Subcutaneous abdominal adipose tissue (tissue), 5 donors: ENCODE results near the gene GOLGA8J.
"Not testable (repeated sequence)": the region's sequence is repeated elsewhere in the genome, so short reads cannot be mapped to it uniquely, and the experiment has no call there.

ENCODE experiments used
- H3K27ac ChIP-seq: one replicate; pipeline ENCODE4 v1.7.0; 2013; ENCODE audit warnings: low read depth, mild to moderate bottlenecking, inconsistent platforms, low read length, moderate library complexity
- H3K27me3 ChIP-seq, 5 donors: one replicate each; pipeline ENCODE4 v1.7.0; 2013; ENCODE audit warnings: low read length in 5 of 5, inconsistent platforms in 1 of 5; ENCODE audit not compliant: control insufficient read depth in 5 of 5, insufficient read depth in 4 of 5
- H3K36me3 ChIP-seq, 5 donors: one replicate each; pipeline ENCODE4 v1.7.0; 2013; ENCODE audit warnings: low read length in 5 of 5; ENCODE audit not compliant: control insufficient read depth in 5 of 5, insufficient read depth in 5 of 5
- H3K4me1 ChIP-seq, 5 donors: one replicate each; pipeline ENCODE4 v1.7.0; 2013; ENCODE audit warnings: low read length in 5 of 5, mild to moderate bottlenecking in 3 of 5, moderate library complexity in 1 of 5; ENCODE audit not compliant: control insufficient read depth in 5 of 5, insufficient read depth in 5 of 5
- H3K4me3 ChIP-seq, 5 donors: one replicate each; pipeline ENCODE4 v1.7.0; 2013; ENCODE audit warnings: low read length in 5 of 5, low read depth in 1 of 5
- H3K9ac ChIP-seq, 5 donors: one replicate each; pipeline ENCODE4 v1.7.0; 2013; ENCODE audit warnings: low read length in 5 of 5, mild to moderate bottlenecking in 4 of 5, moderate library complexity in 3 of 5
- H3K9me3 ChIP-seq, 5 donors: one replicate each; pipeline ENCODE4 v1.7.0; 2013; ENCODE audit warnings: low read length in 5 of 5; ENCODE audit not compliant: control insufficient read depth in 5 of 5
- donor health status: healthy.
- donor health status: healthy.
- donor health status: healthy.
- donor health status: healthy.
- donor health status: healthy.

GOLGA8J gene

DNA sequence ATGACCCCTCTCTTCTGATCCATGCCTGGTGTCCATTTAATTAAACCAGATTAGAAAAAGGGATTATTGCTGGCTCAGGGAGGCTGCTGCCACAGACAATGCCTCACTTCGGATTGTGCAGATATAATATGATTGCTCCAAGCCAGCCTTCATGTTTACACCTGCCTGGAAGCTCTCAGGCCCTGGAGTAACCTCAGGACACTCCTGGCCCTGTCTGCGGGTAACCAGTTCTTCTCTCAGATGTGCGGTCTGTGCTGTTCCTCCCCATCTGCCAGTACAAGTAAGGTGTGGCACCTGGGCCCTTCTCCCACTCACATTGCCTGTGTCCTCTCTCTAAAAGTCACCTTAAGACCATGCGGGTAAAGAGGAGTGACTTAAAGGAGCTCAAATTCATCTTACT, 8.8 kb upstream of the GOLGA8J start:
- H3K27me3 ChIP-seq: peaks cover 0 to 4% (median 0%) of the 10 kb centered on the region in 5 donors
- H3K27ac ChIP-seq: no peak overlapping the region
- no peaks in the 10 kb centered on the region for H3K36me3 ChIP-seq
- no peaks in the 10 kb centered on the region for H3K9me3 ChIP-seq
- peaks cover 0 to 3% (median 0%) of the 10 kb centered on the region in 5 donors for H3K4me1 ChIP-seq
- no peak overlapping the region for H3K9ac ChIP-seq
- no peak overlapping the region for H3K4me3 ChIP-seq

DNA sequence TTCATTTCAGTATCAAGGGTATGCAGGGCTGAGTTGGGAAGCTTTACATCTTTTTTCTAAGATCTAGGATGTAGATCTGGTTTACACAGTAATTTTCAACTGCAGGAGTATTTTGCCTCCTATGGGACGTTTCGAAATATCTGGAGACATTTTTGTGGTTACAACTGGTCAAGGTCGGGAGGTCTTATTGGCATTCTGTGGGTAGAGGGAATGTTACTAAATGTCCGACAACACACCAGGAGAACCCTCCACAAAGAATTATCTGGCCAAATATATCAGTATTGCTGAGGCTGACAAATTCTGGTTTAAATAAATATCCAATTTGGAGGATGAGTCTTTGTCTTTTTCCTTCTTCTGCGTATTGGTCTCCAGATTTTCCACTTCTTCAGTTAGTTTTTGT, 1.9 kb upstream of the GOLGA8J start:
- not testable (repeated sequence) for H3K36me3 ChIP-seq, H3K4me3 ChIP-seq

DNA sequence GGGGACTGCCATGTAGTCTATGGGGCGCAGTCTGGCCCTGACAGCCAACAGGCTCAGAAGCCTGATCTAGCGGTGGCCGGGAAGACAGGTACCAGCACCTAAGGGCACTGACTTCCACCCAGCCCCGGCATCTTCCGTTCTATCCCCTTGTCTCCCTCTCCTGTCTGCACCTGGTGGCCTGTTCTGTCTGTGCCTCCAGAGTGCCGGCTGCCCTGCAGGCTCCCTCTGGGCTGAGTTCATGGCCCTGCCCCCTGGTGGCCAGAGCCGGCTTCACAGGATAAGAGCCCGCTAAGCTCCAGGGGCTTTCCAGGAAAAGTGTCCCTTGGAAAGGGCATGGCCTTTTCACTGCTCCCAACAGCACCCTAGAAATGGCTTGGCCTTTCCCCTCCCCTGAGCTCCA, 15.1 kb downstream of the GOLGA8J start:
- H3K4me3 ChIP-seq, H3K9ac ChIP-seq, H3K4me1 ChIP-seq, H3K27ac ChIP-seq, H3K9me3 ChIP-seq, H3K36me3 ChIP-seq, H3K27me3 ChIP-seq: not testable (repeated sequence)

More for the DNA sequence above, 1.9 kb upstream of the GOLGA8J start:
- H3K27ac ChIP-seq, H3K9me3 ChIP-seq, H3K9ac ChIP-seq, H3K27me3 ChIP-seq, H3K4me1 ChIP-seq: not testable (repeated sequence)

DNA sequence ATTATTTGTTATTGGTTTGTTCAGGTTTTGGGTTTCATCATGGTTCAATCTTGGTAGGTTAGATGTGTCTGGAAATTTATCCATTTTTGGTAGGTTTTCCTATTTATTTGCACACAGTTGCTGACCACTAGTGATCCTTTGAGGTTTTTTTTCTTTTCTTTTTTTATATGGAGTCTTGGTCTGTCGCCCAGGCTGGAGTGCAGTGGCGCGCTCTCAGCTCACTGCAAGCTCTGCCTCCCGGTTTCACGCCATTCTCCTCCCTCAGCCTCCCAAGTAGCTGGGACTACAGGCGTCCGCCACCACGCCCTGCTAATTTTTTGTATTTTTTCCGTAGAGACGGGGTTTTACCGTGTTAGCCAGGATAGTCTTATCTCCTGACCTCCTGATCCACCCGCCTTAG, 20.1 kb downstream of the GOLGA8J start:
- not testable (repeated sequence) for H3K4me1 ChIP-seq, H3K27ac ChIP-seq, H3K9ac ChIP-seq, H3K9me3 ChIP-seq, H3K4me3 ChIP-seq, H3K27me3 ChIP-seq, H3K36me3 ChIP-seq

DNA sequence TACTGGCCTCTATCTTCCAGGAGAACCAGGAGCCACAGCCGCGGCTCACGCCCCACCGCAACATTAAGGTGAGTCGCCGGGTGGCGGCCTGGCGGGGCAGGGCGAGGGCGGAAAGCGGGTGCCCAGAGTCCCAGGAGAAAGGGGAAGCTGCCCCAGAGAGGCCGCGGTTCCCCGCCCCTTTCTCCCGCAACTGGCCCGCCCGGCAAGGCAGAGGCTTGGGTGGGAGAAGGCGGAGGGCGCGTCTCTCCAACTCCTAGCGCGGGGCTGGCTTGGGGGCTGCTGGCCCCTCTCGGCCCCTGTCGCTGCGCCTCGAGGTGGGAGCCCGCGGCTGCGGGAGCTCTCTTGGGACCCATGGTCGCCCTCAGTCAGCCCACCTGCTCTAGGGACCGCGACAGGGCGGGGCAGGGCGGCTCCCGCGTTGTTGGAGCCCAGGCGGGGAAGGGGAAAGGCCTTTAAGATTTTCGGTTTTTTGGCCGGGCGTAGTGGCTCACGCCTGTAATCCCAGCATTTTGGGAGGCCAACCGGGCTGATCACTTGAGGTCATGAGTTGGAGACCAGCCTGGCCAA, 21.3 kb downstream of the GOLGA8J start:
- not testable (repeated sequence) for H3K9ac ChIP-seq, H3K9me3 ChIP-seq, H3K27me3 ChIP-seq, H3K27ac ChIP-seq, H3K36me3 ChIP-seq, H3K4me1 ChIP-seq
- H3K4me3 ChIP-seq: peak overlapping the region in 1 of 5 donors; percentile 61

DNA sequence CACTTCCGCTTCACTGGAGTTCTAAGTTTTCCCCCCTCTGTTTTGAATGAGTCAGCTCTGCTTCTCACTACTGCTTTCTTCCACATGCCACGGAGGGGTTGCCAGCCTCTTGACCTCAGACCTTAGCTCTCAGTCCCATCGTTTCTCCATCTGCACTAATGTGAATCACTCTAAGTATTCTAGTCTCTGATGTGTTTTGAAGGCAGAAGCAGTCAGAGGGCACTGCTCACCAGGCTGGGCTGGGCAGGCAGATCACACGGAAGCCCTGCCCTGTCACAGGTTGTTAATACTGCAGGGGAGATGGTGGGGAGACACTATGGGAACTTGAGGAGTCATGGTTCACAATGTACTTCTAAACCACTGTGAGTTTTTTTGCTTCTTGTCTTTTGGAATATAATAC, 27.8 kb downstream of the GOLGA8J start:
- not testable (repeated sequence) for H3K9me3 ChIP-seq, H3K9ac ChIP-seq, H3K4me1 ChIP-seq, H3K27me3 ChIP-seq, H3K36me3 ChIP-seq, H3K27ac ChIP-seq, H3K4me3 ChIP-seq

DNA sequence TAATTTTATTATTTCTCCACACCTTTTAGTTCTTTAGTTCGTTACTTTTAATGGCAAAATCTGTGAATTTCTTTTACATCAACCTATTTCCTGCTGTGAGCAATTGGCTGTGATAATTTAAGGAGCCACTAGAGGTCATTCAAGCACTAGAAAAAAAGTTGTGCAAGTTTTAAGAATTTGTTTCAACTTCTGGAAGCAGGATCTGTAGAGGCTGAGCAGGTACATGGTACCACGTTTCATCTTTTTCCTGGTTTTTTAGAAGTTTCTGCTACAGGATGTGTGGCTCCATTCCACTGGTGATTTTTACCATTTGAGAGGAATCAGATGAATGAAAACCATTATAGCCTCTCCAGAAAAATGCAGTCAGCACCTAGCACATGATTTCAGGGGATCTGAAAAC, 47.3 kb downstream of the GOLGA8J start:
- H3K36me3 ChIP-seq, H3K27ac ChIP-seq, H3K4me3 ChIP-seq, H3K4me1 ChIP-seq, H3K27me3 ChIP-seq, H3K9ac ChIP-seq, H3K9me3 ChIP-seq: not testable (repeated sequence)

DNA sequence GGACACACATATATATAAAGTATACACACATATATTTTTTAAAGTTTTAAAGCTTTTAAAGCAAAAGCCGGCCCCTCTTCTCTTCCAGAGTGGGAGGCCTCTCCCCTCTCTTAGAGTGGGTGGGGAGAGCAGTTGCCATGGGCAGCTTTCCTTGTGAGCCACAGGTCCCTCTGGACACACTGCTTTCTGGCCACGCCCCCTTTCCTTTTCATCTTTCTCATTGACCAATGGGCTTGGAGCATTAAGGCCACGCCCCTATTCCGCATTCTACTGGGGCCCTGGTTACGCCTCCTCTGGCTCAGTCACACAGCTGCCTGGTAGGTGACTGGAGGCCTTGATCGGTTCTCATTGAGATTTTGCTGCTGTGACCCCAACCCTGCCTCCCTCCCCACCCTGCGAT, 52.0 kb downstream of the GOLGA8J start, which contains the start of gene GOLGA8T:
Gene GOLGA8T, plus strand, starts transcription at position 301 of the 400 bp plus-strand sequence. Its CDS starts 98 bp downstream, at position 399.
- not testable (repeated sequence) for H3K36me3 ChIP-seq, H3K4me1 ChIP-seq, H3K4me3 ChIP-seq, H3K9me3 ChIP-seq, H3K27ac ChIP-seq, H3K27me3 ChIP-seq, H3K9ac ChIP-seq
